UCSD-AML1 (cell line): ENCODE data around the gene CAND1.
A peak's percentile ranks its signal among the peaks of the same experiment; 100 is the strongest.

Source experiments
- DNase-seq: peaks from one replicate; lab custom pipeline; 2025; ENCODE audit not compliant: unreplicated experiment; lab: John Stamatoyannopoulos, UW

The CAND1 gene

GRCh38 chr12:67268896-67269632 lies at the start of gene CAND1:
CAND1 (plus strand) TSS chr12:67269358; CDS start chr12:67269718, 360 bp downstream.
- DNase-seq = peak; percentile 96

- no peak for DNase-seq
Observed at GRCh38 chr12:67220065-67220464, 49.1 kb upstream of the CAND1 start.

- no peak for DNase-seq
Observed at GRCh38 chr12:67222302-67222701, 46.9 kb upstream of the CAND1 start.

- no peak for DNase-seq
Observed at GRCh38 chr12:67223225-67223624, 45.9 kb upstream of the CAND1 start.

- DNase-seq = no peak
Observed at GRCh38 chr12:67237231-67237630, 31.9 kb upstream of the CAND1 start.

GRCh38 chr12:67239061-67239460 lies 30.1 kb upstream of the CAND1 start:
- DNase-seq = no peak

GRCh38 chr12:67241482-67241881 lies 27.7 kb upstream of the CAND1 start:
- DNase-seq = no peak

GRCh38 chr12:67243260-67243659 lies 25.9 kb upstream of the CAND1 start:
- no peak for DNase-seq

GRCh38 chr12:67245571-67245970 lies 23.6 kb upstream of the CAND1 start:
- DNase-seq = no peak

GRCh38 chr12:67251012-67251411 lies 18.1 kb upstream of the CAND1 start:
- no peak for DNase-seq

- DNase-seq = no peak
Observed at GRCh38 chr12:67254372-67255026, 14.7 kb upstream of the CAND1 start.

GRCh38 chr12:67256649-67257048 lies 12.5 kb upstream of the CAND1 start:
- DNase-seq = no peak

- no peak for DNase-seq
Observed at GRCh38 chr12:67263471-67263870, 5.7 kb upstream of the CAND1 start.

GRCh38 chr12:67268335-67268895 lies 743 bp upstream of the CAND1 start:
- DNase-seq = peak; percentile 84

GRCh38 chr12:67269633-67270573 lies 745 bp downstream of the CAND1 start:
- peak; percentile 62 for DNase-seq

- no peak for DNase-seq
Observed at GRCh38 chr12:67270622-67271021, 1.5 kb downstream of the CAND1 start.

GRCh38 chr12:67271976-67272375 lies 2.8 kb downstream of the CAND1 start:
- no peak for DNase-seq

- no peak for DNase-seq
Observed at GRCh38 chr12:67274186-67274585, 5.0 kb downstream of the CAND1 start.

- no peak for DNase-seq
Observed at GRCh38 chr12:67275380-67275913, 6.3 kb downstream of the CAND1 start.

GRCh38 chr12:67276421-67276820 lies 7.3 kb downstream of the CAND1 start:
- no peak for DNase-seq

GRCh38 chr12:67279637-67280036 lies 10.5 kb downstream of the CAND1 start:
- DNase-seq = no peak
